WTC11 (cell line): ENCODE results near the gene AKAP6.

Experiments
- CTCF ChIP-seq: fragments of 200-600 bp; IDR thresholded peaks from 2 replicates; pipeline ENCODE4 v1.8.0; 2022; ENCODE audit warnings: antibody characterized with exemption
- FOXK1 ChIP-seq: sonication (generic); formaldehyde crosslinking; IDR thresholded peaks from 2 replicates; pipeline ENCODE4 v1.8.0; 2022; ENCODE audit warnings: mild to moderate bottlenecking, moderate library complexity, missing genetic modification reagents
- GABPB1 ChIP-seq: sonication (generic); formaldehyde crosslinking; IDR thresholded peaks from 2 replicates; pipeline ENCODE4 v1.8.1; 2023; ENCODE audit warnings: mild to moderate bottlenecking, missing genetic modification reagents
- USF1 ChIP-seq: sonication (generic); formaldehyde crosslinking; IDR thresholded peaks from 2 replicates; pipeline ENCODE4 v1.8.0; 2022; ENCODE audit warnings: mild to moderate bottlenecking, missing genetic modification reagents
- TF ChIP-seq, protein P1 (sequence below): sonication (generic); formaldehyde crosslinking; IDR thresholded peaks from 2 replicates; pipeline ENCODE4 v1.8.1; 2022; ENCODE audit warnings: low read depth, missing genetic modification reagents, borderline replicate concordance
- TF ChIP-seq, protein P2 (sequence below): sonication (generic); formaldehyde crosslinking; IDR thresholded peaks from 2 replicates; pipeline ENCODE4 v1.8.1; 2022; ENCODE audit warnings: mild to moderate bottlenecking, missing genetic modification reagents, moderate library complexity, borderline replicate concordance
- TF ChIP-seq, protein P3 (sequence below): sonication (generic); formaldehyde crosslinking; IDR thresholded peaks from 2 replicates; pipeline ENCODE4 v1.8.1; 2023; ENCODE audit warnings: mild to moderate bottlenecking, moderate library complexity, missing genetic modification reagents

- TF ChIP-seq CTCF, result no peak
- TF ChIP-seq, protein P1, sequence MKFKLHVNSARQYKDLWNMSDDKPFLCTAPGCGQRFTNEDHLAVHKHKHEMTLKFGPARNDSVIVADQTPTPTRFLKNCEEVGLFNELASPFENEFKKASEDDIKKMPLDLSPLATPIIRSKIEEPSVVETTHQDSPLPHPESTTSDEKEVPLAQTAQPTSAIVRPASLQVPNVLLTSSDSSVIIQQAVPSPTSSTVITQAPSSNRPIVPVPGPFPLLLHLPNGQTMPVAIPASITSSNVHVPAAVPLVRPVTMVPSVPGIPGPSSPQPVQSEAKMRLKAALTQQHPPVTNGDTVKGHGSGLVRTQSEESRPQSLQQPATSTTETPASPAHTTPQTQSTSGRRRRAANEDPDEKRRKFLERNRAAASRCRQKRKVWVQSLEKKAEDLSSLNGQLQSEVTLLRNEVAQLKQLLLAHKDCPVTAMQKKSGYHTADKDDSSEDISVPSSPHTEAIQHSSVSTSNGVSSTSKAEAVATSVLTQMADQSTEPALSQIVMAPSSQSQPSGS (CRISPR knock-in tag), result no peak
- TF ChIP-seq, protein P2, sequence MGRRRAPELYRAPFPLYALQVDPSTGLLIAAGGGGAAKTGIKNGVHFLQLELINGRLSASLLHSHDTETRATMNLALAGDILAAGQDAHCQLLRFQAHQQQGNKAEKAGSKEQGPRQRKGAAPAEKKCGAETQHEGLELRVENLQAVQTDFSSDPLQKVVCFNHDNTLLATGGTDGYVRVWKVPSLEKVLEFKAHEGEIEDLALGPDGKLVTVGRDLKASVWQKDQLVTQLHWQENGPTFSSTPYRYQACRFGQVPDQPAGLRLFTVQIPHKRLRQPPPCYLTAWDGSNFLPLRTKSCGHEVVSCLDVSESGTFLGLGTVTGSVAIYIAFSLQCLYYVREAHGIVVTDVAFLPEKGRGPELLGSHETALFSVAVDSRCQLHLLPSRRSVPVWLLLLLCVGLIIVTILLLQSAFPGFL (CRISPR knock-in tag), result no peak
- no peak for TF ChIP-seq GABPB1 (CRISPR knock-in tag)
- no peak for TF ChIP-seq FOXK1 (CRISPR knock-in tag)
- TF ChIP-seq, protein P3, sequence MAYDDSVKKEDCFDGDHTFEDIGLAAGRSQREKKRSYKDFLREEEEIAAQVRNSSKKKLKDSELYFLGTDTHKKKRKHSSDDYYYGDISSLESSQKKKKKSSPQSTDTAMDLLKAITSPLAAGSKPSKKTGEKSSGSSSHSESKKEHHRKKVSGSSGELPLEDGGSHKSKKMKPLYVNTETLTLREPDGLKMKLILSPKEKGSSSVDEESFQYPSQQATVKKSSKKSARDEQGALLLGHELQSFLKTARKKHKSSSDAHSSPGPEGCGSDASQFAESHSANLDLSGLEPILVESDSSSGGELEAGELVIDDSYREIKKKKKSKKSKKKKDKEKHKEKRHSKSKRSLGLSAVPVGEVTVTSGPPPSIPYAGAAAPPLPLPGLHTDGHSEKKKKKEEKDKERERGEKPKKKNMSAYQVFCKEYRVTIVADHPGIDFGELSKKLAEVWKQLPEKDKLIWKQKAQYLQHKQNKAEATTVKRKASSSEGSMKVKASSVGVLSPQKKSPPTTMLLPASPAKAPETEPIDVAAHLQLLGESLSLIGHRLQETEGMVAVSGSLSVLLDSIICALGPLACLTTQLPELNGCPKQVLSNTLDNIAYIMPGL (CRISPR knock-in tag), result no peak
- no peak for TF ChIP-seq USF1 (CRISPR knock-in tag)
Measured at GRCh38 chr14:32709027-32709426, 379.9 kb downstream of the AKAP6 start.
